Measurements from ENCODE around the gene SPEG. TPM values are rescaled to one million over a fixed set of nuclear protein-coding genes. Genes with fewer than 3 reads are reported as not detected.

SPEG gene
- total and polyA plus RNA-seq, 2 of the 13 experiments (the other 11 are each of a cell fraction or from before 2014, with no cell fraction given), result 0.18 to 0.24 TPM

DNA sequence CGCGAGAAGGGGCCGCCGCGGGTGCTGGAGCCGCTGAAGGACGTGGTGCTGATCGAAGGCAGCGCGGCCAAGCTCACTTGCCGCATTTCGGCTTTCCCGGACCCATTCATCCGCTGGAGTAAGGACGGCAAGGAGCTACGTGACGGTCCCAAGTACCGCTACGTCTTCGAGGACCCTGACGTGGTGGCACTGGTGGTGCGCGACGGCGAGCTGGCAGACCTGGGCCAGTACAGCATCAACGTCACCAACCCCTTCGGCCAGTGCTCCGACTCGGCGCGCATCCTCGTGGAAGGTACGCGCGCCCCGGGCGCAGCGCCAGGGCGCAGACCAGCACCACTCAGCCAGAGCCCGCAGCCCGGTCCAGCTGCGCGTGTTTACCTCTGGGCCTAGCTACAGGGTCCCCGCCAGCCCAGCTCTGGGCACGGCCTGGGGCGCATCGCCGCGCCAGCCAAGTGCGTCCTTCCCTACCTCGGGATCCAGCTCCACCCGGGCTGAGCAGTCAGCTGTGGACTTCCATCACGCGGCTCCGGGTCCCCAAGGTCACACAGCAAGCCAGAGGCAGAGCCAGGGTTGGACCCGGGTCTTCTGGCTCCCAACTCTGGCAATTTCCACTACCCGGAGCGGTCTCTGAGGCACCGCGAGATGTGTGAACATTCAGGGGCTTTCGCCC lies 62.3 kb downstream of the SPEG start (continued):
- TF ChIP-seq, protein P1, sequence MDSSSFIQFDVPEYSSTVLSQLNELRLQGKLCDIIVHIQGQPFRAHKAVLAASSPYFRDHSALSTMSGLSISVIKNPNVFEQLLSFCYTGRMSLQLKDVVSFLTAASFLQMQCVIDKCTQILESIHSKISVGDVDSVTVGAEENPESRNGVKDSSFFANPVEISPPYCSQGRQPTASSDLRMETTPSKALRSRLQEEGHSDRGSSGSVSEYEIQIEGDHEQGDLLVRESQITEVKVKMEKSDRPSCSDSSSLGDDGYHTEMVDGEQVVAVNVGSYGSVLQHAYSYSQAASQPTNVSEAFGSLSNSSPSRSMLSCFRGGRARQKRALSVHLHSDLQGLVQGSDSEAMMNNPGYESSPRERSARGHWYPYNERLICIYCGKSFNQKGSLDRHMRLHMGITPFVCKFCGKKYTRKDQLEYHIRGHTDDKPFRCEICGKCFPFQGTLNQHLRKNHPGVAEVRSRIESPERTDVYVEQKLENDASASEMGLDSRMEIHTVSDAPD (CRISPR knock-in tag; IDR thresholded peaks at IDR 0.05), result 0 out of 2 replicates have a peak, but pooled peaks have one; percentile 52
- TF ChIP-seq ARID2 (CRISPR knock-in tag; IDR thresholded peaks at IDR 0.05; ENCODE audit: borderline replicate concordance) (0 out of 2 replicates have a peak, but pooled peaks have one; percentile 33), TCF12 (IDR thresholded peaks at IDR 0.05) (no peak), TCF12 (CRISPR knock-in tag; IDR thresholded peaks at IDR 0.05) (0 out of 2 replicates have a peak, but pooled peaks have one; percentile 34), ZNF720 (CRISPR knock-in tag; IDR thresholded peaks at IDR 0.05) (no peak), TARDBP (CRISPR knock-in tag; IDR thresholded peaks at IDR 0.05) (peak; percentile 63), ZBTB38 (CRISPR knock-in tag; IDR thresholded peaks at IDR 0.05) (peak; percentile 66; the same call in 1 of the 2 replicates)
- TF ChIP-seq, protein P2, sequence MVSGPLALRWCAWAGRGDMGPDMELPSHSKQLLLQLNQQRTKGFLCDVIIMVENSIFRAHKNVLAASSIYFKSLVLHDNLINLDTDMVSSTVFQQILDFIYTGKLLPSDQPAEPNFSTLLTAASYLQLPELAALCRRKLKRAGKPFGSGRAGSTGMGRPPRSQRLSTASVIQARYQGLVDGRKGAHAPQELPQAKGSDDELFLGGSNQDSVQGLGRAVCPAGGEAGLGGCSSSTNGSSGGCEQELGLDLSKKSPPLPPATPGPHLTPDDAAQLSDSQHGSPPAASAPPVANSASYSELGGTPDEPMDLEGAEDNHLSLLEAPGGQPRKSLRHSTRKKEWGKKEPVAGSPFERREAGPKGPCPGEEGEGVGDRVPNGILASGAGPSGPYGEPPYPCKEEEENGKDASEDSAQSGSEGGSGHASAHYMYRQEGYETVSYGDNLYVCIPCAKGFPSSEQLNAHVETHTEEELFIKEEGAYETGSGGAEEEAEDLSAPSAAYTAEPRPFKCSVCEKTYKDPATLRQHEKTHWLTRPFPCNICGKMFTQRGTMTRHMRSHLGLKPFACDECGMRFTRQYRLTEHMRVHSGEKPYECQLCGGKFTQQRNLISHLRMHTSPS (CRISPR knock-in tag; IDR thresholded peaks at IDR 0.05; ENCODE audit: low read depth), result peak; percentile 53; the same call in 1 of the 2 replicates
- TF ChIP-seq, protein P3, sequence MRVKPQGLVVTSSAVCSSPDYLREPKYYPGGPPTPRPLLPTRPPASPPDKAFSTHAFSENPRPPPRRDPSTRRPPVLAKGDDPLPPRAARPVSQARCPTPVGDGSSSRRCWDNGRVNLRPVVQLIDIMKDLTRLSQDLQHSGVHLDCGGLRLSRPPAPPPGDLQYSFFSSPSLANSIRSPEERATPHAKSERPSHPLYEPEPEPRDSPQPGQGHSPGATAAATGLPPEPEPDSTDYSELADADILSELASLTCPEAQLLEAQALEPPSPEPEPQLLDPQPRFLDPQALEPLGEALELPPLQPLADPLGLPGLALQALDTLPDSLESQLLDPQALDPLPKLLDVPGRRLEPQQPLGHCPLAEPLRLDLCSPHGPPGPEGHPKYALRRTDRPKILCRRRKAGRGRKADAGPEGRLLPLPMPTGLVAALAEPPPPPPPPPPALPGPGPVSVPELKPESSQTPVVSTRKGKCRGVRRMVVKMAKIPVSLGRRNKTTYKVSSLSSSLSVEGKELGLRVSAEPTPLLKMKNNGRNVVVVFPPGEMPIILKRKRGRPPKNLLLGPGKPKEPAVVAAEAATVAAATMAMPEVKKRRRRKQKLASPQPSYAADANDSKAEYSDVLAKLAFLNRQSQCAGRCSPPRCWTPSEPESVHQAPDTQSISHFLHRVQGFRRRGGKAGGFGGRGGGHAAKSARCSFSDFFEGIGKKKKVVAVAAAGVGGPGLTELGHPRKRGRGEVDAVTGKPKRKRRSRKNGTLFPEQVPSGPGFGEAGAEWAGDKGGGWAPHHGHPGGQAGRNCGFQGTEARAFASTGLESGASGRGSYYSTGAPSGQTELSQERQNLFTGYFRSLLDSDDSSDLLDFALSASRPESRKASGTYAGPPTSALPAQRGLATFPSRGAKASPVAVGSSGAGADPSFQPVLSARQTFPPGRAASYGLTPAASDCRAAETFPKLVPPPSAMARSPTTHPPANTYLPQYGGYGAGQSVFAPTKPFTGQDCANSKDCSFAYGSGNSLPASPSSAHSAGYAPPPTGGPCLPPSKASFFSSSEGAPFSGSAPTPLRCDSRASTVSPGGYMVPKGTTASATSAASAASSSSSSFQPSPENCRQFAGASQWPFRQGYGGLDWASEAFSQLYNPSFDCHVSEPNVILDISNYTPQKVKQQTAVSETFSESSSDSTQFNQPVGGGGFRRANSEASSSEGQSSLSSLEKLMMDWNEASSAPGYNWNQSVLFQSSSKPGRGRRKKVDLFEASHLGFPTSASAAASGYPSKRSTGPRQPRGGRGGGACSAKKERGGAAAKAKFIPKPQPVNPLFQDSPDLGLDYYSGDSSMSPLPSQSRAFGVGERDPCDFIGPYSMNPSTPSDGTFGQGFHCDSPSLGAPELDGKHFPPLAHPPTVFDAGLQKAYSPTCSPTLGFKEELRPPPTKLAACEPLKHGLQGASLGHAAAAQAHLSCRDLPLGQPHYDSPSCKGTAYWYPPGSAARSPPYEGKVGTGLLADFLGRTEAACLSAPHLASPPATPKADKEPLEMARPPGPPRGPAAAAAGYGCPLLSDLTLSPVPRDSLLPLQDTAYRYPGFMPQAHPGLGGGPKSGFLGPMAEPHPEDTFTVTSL (CRISPR knock-in tag; IDR thresholded peaks at IDR 0.05; ENCODE audit: borderline replicate concordance), result peak; percentile 54; the same call in 1 of the 2 replicates
